OCI-LY3 (cell line): ENCODE measurements around the gene AQP1.

Experiments used
- H2AFZ ChIP-seq: fragments of 200-600, 300-600 bp; shearing (Covaris generic); 2 replicates; pipeline ENCODE4 v1.6.0; 2014; ENCODE audit warnings: antibody characterized with exemption, low read depth, low read length
- H3K27ac ChIP-seq: fragments of 200-600, 300-600 bp; sonication (generic); 2 replicates; pipeline ENCODE4 v1.5.1; 2014; ENCODE audit warnings: mild to moderate bottlenecking, low read length, moderate library complexity, mixed read lengths
- H3K27me3 ChIP-seq: fragments of 200-600, 300-600 bp; sonication (generic); 2 replicates; pipeline ENCODE4 v1.6.1; 2014; ENCODE audit warnings: low read depth, low read length, mixed read lengths
- H3K36me3 ChIP-seq: fragments of 200-600, 300-600 bp; sonication (generic); replicated peaks from 2 replicates; pipeline ENCODE3; 2014; ENCODE audit warnings: low read depth, low read length, mixed read lengths
- H3K4me1 ChIP-seq: fragments of 300-600, 200-600 bp; sonication (generic); 2 replicates; pipeline ENCODE4 v1.6.1; 2014; ENCODE audit warnings: low read length, mixed read lengths
- H3K4me2 ChIP-seq: fragments of 200-600, 300-600 bp; sonication (generic); 2 replicates; pipeline ENCODE4 v1.6.1; 2014; ENCODE audit warnings: low read length, mixed read lengths
- H3K4me3 ChIP-seq: fragments of 300-600, 200-600 bp; sonication (generic); 2 replicates; pipeline ENCODE4 v1.5.1; 2014; ENCODE audit warnings: antibody characterized with exemption, mild to moderate bottlenecking, low read length, moderate library complexity
- H3K79me2 ChIP-seq: fragments of 300-600, 200-600 bp; shearing (Covaris generic); 2 replicates; pipeline ENCODE4 v1.6.1; 2014; ENCODE audit warnings: mild to moderate bottlenecking, low read length, mixed read lengths
- H3K9ac ChIP-seq: fragments of 300-600, 200-600 bp; shearing (Covaris generic); 2 replicates; pipeline ENCODE4 v1.6.0; 2014; ENCODE audit warnings: mild to moderate bottlenecking, low read length, moderate library complexity
- H3K9me3 ChIP-seq: fragments of 200-600, 300-600 bp; shearing (Covaris generic); 2 replicates; pipeline ENCODE4 v1.6.1; 2014; ENCODE audit warnings: low read length, mixed read lengths; ENCODE audit not compliant: insufficient read depth
- H4K20me1 ChIP-seq: fragments of 200-600, 300-600 bp; sonication (generic); 2 replicates; pipeline ENCODE4 v1.6.1; 2016; ENCODE audit warnings: low read length, mixed read lengths; ENCODE audit not compliant: insufficient read depth
- CTCF ChIP-seq: fragments of 200-600, 300-600 bp; sonication (generic); IDR thresholded peaks from 2 replicates; pipeline ENCODE4 v1.5.1; 2014; ENCODE audit warnings: antibody characterized with exemption, low read length, low read depth
- EZH2phosphoT487 ChIP-seq: fragments of 200-600 bp; shearing (Covaris generic); IDR thresholded peaks from 2 replicates; pipeline ENCODE4 v1.6.1; 2018; ENCODE audit warnings: antibody characterized with exemption, mixed run types, low read depth

AQP1 gene

DNA sequence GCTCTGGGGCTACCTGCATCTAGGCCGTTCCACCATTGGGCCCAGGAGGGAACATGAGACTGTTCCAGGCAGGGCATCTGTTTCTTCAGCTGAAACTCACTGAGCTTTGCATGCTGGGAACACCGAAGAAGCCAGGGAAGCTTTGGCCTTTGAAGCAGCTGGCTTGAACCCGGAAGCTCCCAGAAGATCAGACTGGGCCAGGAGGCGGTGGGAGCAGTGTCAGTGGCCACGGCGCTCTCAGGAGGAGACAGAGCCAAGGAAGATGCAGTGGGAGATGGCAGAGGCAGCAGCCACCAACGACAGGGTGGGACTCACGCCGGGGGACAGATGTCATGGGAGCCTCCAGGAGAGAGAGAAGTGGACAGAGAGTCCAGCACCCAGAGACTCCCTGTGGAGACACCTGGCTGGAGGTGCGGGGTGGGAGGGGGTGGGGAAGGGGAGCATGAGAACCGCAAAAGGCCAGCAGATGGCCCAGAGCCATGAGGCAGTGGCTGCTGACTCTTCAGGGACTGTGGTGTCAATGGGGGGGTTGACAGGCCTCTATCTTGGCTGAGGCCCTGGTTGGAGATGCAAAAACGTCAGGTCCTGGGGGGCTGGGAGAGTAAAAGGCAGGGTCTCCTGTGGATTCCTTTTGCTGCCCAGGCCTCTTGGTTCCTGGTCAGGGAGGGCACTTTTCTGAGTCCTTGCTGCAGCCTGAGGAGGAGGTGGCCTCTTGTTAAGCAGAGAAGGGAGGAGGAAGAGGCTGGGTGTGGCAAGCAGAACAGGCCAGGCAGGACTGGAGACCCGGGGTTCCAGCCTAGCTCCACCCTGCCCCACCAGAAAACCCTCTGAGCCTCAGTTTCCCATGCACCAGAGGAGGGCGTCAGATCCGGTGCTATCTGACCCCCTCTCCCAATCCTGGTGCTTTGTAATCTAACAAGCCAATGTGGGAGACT, 6.3 kb upstream of the AQP1 start:
- no peaks in the 10 kb centered on the region for H3K79me2 ChIP-seq
- H3K4me2 ChIP-seq = no peak overlapping the region
- no peaks in the 10 kb centered on the region for H4K20me1 ChIP-seq
- H3K4me3 ChIP-seq = no peak overlapping the region
- H3K4me1 ChIP-seq = peaks cover 1% of the 10 kb centered on the region; the same call in 1 of the 2 replicates
- no peak overlapping the region for H2AFZ ChIP-seq
- H3K9ac ChIP-seq = no peak overlapping the region
- no peaks in the 10 kb centered on the region for H3K27me3 ChIP-seq
- H3K9me3 ChIP-seq = no peaks in the 10 kb centered on the region
- H3K36me3 ChIP-seq = no peaks in the 10 kb centered on the region
- no peak for TF ChIP-seq EZH2phosphoT487
- TF ChIP-seq CTCF = no peak
- H3K27ac ChIP-seq = no peak overlapping the region

DNA sequence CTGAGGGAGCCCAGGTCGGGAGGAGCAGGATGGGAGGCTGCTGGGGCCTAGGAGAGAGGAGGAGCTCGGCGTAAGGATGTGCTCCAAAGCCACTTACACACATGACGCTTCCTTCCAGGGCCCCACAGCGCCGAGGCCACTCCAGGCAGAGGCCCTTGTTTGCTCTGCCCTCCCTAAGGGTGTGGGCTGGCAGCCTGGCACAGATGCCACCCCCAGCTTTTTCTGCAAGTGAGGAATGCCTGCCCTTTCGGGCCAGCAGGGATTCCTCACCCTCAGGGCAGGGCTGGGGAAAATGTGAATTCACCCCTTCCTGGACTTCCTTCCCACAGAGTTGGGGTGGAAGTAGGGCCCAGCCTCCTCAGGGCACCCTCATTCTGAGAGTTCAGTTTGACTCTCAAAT, 5.6 kb upstream of the AQP1 start:
- H3K9ac ChIP-seq = no peak overlapping the region
- H3K4me1 ChIP-seq = peaks cover 7% of the 10 kb centered on the region

DNA sequence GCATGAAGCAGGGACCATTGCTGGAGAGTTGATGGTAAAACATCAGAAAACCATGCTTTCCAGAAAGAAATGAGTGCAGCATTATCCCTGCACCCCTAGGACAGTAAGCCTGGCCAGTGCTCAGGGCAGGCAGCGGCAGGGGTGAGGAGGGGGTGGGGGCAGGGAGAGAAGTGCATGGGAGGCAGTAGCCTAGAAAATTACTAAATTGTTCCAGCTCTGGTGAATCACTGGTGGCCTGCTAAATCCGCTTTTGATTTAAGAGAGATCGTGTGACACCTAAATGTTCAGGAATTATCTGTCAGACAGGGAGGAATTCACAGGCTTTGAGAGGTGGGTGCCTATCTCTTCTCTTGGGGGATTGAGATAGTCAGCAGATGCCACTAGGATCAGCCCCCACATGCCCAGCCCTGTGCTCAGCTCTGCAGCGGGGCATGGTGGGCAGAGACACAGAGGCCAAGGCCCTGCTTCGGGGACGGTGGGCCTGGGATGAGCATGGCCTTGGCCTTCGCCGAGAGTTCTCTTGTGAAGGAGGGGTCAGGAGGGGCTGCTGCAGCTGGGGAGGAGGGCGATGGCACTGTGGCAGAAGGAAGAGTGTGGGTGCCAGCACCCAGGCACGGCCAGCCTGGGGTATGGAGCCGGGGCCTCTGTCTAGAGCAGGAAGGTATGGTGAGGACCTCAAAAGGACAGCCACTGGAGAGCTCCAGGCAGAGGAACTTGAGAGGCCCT, 5.0 kb upstream of the AQP1 start:
- H3K27ac ChIP-seq = no peak overlapping the region
- no peaks in the 10 kb centered on the region for H4K20me1 ChIP-seq
- H3K4me2 ChIP-seq = no peak overlapping the region
- no peaks in the 10 kb centered on the region for H3K27me3 ChIP-seq
- H3K79me2 ChIP-seq = no peaks in the 10 kb centered on the region
- no peak overlapping the region for H3K9ac ChIP-seq
- no peak overlapping the region for H2AFZ ChIP-seq
- H3K36me3 ChIP-seq = no peaks in the 10 kb centered on the region
- H3K4me3 ChIP-seq = no peak overlapping the region
- TF ChIP-seq CTCF (no peak), EZH2phosphoT487 (no peak)
- no peaks in the 10 kb centered on the region for H3K9me3 ChIP-seq
- H3K4me1 ChIP-seq = peaks cover 7% of the 10 kb centered on the region

More for the DNA sequence above, 5.6 kb upstream of the AQP1 start:
- Histone ChIP-seq H3K27me3 (no peaks in the 10 kb centered on the region), H3K27ac (no peak overlapping the region), H3K36me3 (no peaks in the 10 kb centered on the region), H2AFZ (no peak overlapping the region), H3K9me3 (no peaks in the 10 kb centered on the region), H3K79me2 (no peaks in the 10 kb centered on the region), H4K20me1 (no peaks in the 10 kb centered on the region), H3K4me2 (no peak overlapping the region), H3K4me3 (no peak overlapping the region)
- TF ChIP-seq CTCF (no peak), EZH2phosphoT487 (no peak)

GRCh38 chr7:30907527-30908267, 4.0 kb upstream of the AQP1 start:
- Histone ChIP-seq H4K20me1 (no peaks in the 10 kb centered on the region), H2AFZ (no peak overlapping the region), H3K9ac (no peak overlapping the region), H3K36me3 (no peaks in the 10 kb centered on the region), H3K4me3 (no peak overlapping the region), H3K9me3 (no peaks in the 10 kb centered on the region), H3K4me1 (peaks cover 7% of the 10 kb centered on the region), H3K27me3 (no peaks in the 10 kb centered on the region), H3K27ac (no peak overlapping the region), H3K79me2 (no peaks in the 10 kb centered on the region), H3K4me2 (no peak overlapping the region)
- no peak for TF ChIP-seq CTCF
- TF ChIP-seq EZH2phosphoT487 = no peak
